NCI-H1092 treated with DMSO at 0.1 percent for 48 hours (cell line): ENCODE results near the gene ACACA.
"Not testable (repeated sequence)": the region's sequence is repeated elsewhere in the genome, so short reads cannot be mapped to it uniquely, and the experiment has no call there.

Source experiments
- DNase-seq: peaks from one replicate; lab custom pipeline; 2025; lab: John Stamatoyannopoulos, UW

Gene ACACA

DNA sequence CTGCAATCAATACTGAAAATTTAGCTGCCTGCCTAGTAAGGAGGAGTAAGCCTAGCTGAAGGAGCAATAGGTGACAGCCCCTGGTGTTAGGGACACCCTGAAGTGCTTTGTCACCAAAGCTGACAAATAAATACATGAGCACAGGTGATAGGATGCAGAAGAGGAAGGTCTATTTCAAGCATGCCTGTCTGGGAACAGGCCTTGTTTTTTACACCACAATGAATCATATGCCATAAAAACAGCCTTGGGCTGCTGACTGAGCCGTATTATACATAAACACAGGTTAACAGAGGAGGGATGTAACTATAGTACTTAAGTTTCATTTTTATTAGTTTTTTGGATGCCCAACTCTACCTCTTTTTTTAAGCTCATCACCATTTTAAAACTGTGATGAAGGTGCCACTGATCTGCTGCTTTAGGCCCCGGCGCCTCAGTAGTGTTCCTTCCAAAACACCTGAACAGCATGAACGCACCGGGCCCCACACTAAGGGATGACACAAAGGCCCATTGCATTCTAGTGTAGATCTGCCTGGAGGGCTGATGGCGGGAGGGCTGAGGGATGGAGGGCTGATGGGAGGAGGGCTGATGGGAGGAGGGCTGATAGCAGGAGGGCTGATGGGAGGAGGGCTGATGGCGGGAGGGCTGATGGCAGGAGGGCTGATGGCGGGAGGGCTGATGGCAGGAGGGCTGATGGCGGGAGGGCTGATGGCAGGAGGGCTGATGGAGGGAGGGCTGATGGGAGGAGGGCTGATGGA is 307.5 kb downstream of the ACACA start:
- DNase-seq, result no peak

DNA sequence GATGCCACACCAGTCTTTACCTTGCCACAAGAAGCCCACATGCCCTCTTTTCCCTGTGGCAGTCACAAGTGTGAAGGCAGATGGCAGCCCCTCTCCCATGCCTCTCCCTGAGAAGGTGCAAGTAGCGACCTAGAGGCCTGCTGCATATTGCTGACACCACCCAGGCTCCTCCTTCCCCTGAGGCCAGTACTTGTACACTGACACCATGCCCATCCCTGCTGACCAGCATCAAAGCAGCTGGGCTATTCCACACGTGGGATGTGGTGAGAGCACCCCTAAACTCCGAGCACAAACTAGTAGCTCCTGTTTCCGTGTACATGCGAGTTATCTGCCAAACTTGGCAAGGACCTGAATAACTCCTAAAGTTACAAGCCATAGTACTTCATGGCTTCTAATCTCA is 308.5 kb downstream of the ACACA start:
- DNase-seq, result no peak

DNA sequence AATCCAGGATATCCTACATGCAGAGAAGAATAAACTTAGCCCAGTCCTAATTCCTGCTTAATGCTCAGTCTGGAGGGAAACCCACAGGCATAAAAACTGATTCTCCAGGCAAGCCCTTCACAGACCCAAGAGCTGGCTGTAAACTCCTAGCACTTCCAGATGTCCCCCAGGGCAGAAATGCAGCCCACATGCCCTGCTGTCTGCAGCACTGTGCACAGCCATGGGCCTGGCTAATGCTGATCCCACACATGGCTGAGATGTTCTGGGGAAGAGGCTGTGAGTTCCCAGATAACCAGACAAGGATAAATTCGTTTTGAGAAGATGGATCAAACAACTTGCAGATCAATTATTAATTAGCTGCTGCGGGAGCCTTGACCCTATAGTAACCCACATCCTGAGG is 309.5 kb downstream of the ACACA start:
- DNase-seq, result no peak

DNA sequence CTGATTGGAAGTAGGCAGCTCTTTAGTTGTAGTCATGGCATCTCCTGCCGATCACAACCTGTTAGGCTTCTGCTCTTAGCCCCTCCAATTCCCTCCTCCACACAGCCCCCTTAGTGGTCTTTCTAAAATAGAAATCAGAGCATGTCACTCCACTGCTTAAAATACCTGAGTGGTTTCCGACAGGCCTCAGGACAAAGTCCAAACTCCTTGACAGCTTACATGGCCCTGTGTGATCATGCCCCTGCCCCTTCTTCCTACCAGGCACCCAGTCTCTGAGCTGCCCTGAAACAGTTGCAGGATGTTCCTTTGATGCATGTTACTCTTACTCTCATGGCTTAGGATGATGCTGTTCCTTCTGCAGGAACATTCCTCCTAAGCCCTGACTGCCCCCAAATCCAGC is 310.6 kb downstream of the ACACA start:
- DNase-seq, result no peak

DNA sequence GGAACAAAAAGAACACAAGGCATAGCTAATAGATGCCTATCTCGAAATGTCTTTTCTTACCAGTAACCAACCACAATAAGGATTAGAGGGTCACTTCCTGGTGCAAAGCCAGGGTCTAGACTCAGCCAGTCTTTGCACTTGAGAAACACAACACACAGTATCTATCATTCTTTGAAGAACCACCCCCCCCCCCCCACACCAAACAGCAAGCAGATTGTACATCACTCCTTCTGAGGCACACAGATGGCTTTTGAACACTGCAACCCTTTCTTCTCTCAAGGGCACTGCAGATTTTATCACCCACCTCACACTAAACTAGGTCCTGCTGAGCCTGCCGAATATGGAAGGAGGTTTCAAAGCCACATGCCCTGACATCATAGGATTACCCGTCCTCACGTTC is 312.2 kb downstream of the ACACA start:
- DNase-seq, result no peak

DNA sequence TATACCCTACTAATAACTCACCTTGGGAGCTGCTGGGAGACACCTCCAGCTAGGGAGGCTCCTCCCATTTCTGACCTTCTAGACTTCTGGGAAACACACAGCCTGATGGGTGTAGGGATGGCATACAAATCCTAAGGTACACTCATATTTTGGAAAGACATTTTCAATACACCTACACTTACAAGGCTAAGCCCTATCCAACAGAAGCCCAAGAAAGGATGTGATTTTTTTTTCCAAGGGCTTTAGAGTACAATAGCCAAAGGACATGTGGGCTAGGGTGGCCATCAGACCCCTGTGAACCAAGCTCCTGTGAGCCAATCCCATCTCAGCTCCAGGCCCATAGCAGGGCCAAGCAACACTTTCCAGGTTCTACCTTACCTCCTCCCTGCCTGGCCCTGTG is 313.9 kb downstream of the ACACA start:
- DNase-seq, result no peak

DNA sequence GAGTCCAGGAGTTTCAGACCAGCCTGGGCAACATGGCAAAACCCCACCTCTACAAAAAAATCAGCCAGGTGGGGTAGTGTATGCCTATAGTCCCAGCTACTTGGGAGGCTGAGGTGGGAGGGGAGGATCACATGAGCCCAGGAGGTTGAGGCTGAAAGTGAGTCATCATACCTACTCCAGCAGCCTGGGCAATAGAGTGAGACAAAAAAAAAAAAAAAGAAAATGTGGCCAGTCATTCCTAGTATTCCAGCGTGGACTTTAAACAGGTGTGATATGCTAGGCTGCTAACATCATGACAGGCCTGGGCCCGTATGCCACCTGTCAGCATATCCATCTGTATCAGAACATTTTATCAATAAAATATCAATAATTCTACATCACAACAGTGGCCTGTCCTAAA is 314.6 kb downstream of the ACACA start:
- no peak for DNase-seq

DNA sequence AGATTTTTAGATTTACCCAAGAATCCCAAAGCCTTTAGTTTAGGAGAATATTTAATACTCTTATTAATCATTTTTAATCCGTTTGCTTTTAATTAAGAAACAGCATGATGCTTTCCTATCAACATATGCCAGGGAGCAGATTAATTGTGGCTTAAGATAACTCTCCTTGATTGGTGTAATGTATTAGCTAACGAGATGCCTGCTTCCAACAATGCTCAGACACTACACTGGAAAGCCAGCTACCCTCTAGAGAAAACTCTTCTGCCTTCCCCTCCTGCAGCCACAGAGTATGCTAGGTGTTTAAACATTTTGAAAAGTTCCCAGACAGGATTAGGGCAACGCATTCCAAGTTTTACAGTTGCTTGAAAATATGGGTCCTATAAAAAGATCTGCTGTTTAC is 315.7 kb downstream of the ACACA start:
- DNase-seq, result no peak

DNA sequence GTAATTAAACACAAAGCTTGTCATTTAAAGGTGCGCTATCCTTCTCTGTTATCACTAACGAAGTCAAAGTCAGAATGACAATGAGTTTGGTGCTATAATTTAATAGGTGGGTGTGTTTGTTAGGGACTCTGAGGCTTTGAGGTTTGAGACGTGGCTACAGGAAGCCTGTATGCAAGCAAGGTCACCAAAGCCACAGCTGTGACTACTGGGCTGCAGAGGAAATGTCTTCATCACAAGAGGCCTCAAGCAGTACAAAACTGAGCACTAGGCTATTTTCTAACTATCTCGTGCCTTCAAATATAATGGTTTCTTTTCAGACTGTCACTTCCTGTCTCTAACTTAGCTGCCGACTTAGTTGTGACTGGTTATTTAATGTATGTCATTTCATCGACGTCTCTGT is 316.7 kb downstream of the ACACA start:
- DNase-seq, result no peak

DNA sequence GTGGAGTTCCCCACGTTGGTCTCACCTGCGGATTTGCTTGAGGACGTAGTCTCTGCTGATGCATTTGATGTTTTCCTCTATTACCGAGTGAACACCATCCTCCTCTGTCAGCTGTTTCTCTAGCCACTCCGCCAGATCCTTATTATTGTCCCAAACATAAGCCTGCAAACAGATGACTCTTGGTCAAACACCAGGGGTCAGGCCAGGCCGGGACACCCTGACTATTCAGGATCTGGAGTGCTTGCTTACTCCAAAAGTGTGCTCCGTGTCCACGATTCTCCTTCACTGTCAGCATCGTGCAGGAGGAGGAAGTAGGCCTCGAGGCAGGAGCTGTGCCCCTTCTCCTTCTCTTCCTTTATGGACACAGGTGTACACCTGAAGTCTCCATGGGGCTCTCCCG is 317.7 kb downstream of the ACACA start:
- DNase-seq, result no peak

DNA sequence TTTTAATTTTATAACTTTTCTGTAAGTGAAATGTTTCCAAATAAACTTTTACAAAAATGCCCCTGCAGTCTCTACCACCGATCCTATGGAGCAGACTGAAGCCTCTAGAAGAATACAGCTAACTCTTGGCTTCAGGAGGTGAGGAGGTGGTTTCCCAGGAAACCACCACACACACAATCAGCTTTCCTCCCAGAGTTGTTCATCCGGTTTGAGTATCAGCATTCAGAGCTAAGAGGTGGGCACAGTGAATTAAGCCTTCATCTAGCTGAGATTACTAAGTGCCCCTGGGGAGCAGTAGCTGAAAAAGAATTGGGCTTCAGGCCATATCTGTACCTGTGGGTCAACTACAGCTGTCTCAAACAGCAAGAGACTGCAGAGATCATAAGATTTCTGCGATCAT is 318.2 kb downstream of the ACACA start:
- no peak for DNase-seq

DNA sequence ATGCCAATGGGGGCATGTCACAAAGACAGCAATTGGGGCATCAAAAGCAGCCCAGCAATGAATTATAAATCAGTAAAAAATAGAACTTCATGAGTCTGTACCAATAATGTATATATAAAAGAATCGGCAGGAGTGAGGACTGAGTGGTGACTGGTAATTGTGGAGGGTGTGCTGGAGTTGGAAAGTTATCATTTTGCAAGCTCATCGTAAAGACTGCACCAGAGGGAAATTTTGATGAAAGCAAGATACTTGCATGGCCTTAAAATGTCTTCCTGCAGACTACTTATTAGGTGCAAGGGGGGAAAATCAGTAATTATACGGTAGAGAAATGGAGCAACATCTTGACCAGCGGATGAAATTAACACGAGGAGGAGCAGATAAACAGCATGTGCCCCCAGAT is 319.0 kb downstream of the ACACA start:
- no peak for DNase-seq

DNA sequence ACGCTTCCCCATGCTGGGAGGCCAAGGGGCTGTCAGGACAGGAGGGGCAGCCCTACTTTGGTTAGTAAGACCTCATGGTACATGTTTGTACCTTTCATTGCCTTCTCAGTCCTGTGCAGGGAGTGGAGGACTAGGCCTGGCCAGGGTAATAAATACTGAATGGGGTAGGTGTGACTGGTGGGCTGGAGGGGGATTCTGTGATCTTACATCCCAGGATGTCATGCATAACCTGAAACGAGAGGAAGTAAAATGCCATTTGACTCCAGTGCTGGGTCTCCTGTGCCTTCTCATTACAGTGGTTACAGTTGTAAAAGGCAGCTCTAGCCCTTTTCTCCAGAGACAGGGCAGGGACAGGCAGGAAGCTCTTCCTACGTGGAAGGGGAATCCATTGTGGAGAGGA is 319.7 kb downstream of the ACACA start:
- no peak for DNase-seq

DNA sequence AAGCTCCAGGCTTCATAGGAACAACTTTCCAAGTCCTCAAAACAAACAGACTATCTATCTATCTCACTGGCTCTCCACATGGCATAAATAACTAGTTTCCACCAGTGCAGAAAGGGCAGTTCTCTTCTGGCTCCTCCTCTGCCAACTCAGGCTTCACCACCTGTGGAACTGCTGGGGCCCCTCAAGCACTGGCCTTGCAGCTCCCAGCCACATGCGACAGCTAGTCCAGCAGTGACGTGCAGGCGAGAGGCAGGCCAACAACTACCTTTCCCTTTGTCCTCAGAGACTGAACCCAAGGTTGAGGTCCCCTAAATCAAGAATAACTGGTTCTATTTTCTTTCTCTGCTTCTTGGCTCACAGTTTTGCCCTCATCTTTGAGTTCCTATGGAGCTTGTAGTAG is 320.3 kb downstream of the ACACA start:
- no peak for DNase-seq

DNA sequence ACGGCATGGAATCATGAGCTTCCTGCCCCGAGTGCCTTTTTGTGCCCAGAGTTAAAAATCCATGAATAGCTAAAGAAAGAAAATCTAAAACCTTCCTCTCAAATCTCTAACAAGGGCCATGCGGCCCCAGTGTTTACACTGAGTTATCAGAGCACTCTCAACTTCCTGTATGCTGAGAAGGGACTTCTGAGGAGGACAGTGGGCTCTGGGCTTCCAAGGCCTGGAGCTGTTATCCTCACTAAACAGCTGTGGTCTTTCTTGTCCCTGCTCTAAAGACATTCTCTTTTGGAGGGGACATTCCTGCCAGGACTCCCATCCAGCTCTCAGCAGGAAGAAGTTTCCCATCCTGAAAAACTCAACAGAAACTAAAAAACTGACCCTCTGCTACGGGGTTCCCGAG is 322.3 kb downstream of the ACACA start:
- no peak for DNase-seq

DNA sequence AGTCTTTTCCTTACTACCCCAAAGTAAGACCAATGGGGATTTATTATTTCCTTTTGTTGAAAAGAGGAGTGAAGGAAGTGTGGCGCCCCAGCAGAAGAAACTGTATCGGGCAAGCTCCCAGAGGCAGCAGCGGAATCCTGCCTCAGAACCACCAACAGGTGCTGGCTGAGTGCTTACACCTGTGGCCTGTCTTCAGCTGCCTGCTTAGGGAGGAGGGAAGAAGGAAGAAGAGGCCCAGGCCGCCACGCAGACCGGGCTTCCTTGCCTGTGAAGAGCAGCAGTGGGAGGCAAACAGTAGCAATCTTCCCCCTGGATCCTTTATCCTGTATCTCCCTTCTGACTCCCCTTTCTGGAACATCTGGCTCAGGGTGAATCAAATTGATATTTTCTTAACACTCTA is 323.2 kb downstream of the ACACA start:
- no peak for DNase-seq

DNA sequence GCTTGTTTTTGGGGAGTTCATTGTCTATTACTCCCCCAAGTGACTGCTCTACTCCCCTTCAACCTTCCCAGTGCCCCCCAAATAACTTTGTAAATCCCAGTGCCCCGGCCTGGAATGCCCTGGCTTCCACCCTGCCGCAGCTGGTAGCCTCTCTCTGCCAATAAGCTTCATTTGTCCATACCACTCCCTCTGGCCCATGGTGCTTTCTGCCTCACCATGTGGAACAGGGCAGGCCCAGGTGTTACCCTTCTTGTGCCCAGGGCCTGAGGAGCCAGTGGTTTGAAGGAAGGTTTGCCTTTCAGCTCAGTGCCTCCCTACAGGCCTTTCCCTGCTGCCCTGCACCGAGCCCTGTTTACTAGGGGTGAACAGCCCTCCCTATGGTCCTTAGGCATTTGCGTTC is 323.7 kb downstream of the ACACA start:
- DNase-seq, result no peak

DNA sequence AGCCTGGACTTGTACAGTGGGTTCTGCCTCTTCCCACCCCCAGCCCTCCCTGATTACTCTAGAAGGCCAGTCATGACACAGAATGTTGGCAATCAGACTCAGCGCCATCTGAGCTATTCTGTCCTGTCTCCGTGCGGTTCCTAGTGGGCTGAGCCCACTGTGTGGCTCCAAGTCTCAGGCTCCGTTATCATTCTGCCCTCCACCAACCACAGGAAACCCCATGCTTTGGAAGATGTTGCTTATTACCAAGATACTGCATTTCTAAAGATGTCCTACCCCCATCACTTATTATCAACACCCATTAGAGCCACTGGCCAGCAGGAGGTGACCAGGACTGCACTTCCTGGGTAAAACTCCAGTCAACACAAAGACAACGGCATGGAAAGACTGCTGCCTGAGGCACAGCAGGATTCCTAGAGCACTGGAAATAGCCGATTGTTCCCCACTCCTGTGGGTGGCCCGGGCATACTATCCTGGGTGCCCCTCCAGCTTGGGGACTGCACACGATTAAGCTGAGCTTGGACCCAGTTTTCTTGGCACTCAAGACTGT is 324.2 kb downstream of the ACACA start:
- DNase-seq, result no peak

DNA sequence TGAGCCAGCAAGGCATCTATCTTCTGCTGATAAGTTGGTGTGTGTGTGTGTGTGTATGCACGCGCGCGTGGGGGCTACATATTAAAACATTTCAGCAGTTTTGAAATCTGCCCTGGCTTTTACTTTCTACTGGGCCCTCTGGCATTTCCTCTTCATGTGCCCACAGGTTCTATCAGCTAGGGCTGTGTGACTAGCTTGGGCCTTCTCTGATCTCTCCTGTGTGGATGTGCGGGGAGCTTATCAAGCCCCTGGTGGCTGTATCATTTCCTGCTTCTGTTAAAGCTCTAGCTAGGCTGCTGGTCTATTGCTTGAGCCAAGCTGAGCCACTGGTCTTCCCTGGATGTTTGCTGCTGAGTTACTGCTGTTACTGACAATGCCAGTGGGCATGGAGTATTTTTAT is 325.3 kb downstream of the ACACA start:
- no peak for DNase-seq

DNA sequence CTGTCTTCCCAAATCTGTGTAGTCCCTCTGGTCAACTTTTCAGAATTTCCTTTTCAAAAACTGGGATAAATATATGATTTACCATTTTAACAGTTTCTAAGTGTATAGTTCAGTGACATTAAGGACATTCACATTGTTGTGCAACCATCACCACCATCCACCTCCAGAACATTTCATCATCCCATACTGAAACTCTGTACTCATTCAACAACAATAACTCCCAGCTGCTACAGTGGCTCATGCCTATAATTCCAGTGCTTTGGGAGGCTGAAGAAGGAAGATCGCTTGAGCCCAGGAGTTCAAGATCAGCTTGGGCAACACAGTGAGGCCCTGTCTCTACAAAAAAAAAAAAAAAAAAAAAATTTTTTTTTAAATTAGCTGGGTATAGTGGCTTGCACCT is 326.9 kb downstream of the ACACA start:
- DNase-seq, result no peak

DNA sequence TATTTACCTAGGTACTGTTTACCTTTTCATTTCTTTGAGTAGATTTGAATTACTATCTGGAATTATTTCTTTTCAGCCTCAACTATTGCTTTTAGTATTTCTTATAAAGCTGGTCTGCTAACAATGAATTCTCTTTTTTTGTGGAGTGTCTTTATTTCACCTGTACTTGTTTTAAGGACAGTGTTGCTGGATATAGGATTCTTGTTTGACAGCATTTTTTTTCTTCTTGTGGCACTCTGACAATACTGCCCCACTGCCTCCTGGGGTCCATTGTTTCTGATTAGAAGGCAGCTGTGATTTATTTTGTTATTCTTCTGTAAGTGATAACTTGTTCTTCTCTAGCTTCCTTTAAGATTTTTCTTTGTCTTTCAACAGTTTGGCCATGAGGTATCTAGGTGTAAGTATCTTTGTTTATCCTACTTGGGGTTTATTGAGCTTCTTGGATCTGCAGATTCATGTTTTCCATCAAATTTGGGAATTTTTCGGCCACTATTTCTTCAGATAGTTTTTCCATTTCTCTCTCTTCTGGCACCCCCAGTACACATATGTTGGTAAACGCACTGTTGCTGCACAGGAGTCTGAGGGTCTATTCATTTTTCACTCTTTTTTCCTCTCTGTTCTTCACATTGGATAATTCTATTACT is 327.4 kb downstream of the ACACA start:
- DNase-seq, result no peak

DNA sequence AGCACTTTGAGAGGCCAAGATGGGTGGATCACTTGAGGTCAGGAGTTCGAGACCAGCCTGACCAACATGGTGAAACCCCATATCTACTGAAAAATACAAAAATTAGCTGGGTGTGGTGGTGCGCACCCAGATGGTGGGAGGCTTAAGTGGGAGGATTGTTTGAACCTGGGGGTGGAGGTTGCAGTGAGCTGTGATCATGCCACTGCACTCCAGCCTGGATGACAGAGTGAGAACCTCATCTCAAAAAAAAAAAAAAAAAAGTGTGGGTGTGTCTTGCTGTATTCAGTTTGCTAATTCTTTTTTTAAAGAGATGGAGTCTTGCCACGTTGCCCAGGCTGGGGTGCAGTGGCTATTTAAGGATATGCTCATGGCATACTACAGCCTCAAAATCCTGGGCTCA is 333.2 kb downstream of the ACACA start:
- not testable (repeated sequence) for DNase-seq

DNA sequence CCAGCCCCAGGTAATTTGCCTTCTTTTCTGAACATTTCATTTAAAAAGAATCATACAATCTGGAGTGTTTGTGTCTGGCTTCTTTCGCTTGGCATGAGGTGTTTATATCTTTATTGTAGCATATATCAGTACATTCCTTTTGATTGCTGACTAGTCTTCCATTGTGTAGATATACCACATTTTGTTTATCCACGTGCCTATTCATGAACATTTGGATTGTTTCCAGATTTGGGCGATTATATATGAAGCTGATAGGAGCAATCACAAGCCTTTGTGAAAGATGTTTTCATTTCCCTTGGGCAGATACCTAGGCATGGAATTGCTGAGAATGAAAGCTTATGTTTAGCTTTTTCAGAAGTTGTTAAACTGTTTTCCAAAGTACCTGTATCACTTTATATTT is 337.5 kb downstream of the ACACA start:
- no peak for DNase-seq

DNA sequence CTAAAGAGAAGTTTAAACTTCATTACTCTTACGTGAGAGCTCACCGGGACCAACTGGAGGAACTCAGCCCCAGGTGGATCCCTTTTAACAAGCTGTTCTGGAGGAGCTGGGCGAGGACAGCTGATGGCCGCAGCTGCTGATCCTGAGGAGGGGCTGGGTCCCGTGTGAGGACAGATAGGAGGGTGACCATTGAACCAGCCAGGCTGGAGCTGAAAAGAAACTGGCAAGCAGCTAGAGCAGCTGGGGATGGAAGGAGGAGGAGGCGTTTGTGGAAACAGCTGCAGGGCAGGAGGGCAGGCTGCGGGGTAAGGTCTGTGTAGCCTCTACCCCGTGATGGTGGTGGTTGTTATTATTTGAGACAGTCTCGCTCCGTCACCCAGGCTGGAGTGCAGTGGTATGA is 338.4 kb downstream of the ACACA start:
- DNase-seq, result no peak
